HCT116 (cell line): ENCODE data around the gene LEMD3. TPM values are rescaled to one million over a fixed set of nuclear protein-coding genes. Genes with fewer than 3 reads are reported as not detected.

Source experiments
- ATAC-seq: fragments of 200-7000 bp; cut with Tn5 transposase; 2 replicates; pipeline ENCODE4 v1.9.1; 2020; ENCODE audit warnings: mild to moderate bottlenecking, moderate library complexity
- BruUV-seq: library from RNA; stranded (reverse); fragments of 400-500 nt; replicated peaks from 2 replicates; lab custom pipeline; 2021; lab: Mats Ljungman, UMichigan
- CTCF ChIA-PET: fragments of 300-600 bp; sonication (Branson Sonifier 250); formaldehyde crosslinking; loops from one replicate; lab custom pipeline; 2021; ENCODE audit warnings: antibody characterized with exemption; lab: Charles Lee
- POLR2A ChIA-PET: fragments of 300-600, 350-600 bp; sonication (Branson Sonifier 250); formaldehyde crosslinking; loops from one replicate; lab custom pipeline; 2021; ENCODE audit warnings: antibody characterized with exemption; lab: Charles Lee
- RAD21 ChIA-PET, 2 experiments: fragments of 300-600 bp; sonication (Branson Sonifier 250); formaldehyde crosslinking; loops; one replicate each; lab custom pipeline; 2023; ENCODE audit warnings: low total read pairs in 2 of 2; ENCODE audit not compliant: uncharacterized antibody in 2 of 2, unreplicated experiment in 2 of 2, low non-redundant PET in 1 of 2; lab: Charles Lee
- DNase-seq: peaks from one replicate; pipeline ENCODE4 v3.0.0-alpha.2; 2010; ENCODE audit warnings: low read depth, low spot score
- H2AFZ ChIP-seq: fragments of 200-600 bp; shearing (Covaris generic), sonication (generic); 2 replicates; pipeline ENCODE4 v1.6.1; 2017; ENCODE audit warnings: low read depth, mixed run types, mixed read lengths, antibody characterized with exemption, low read length; ENCODE audit not compliant: poor library complexity, severe bottlenecking
- H3K27ac ChIP-seq: 2 replicates; pipeline ENCODE4 v1.5.1; 2012; ENCODE audit warnings: low read depth, low read length
- H3K27me3 ChIP-seq: fragments of 200-600 bp; sonication (generic); 2 replicates; pipeline ENCODE4 v1.6.1; 2016; ENCODE audit warnings: mixed run types, low read length, mixed read lengths; ENCODE audit not compliant: insufficient read depth
- H3K36me3 ChIP-seq, 2 experiments: fragments of 200-500 bp in 1 of 2; fragments of 200-600 bp in 1 of 2; sonication (Bioruptor generic) in 1 of 2; sonication (generic) in 1 of 2; 2 replicates each; pipeline versions ENCODE4 v1.5.1 to v1.6.1; 2014 to 2016; ENCODE audit warnings: low read length in 2 of 2, inconsistent platforms in 1 of 2, mixed read lengths in 1 of 2, mixed run types in 1 of 2; ENCODE audit not compliant: insufficient read depth in 2 of 2, control insufficient read depth in 1 of 2
- H3K4me1 ChIP-seq, 2 experiments: fragments of 200-600 bp in 1 of 2; sonication (generic) in 1 of 2; 2 replicates each; pipeline versions ENCODE4 v1.5.1 to v1.6.1; 2012 to 2017; ENCODE audit warnings: low read length in 2 of 2, inconsistent platforms in 1 of 2, mild to moderate bottlenecking in 1 of 2, mixed read lengths in 1 of 2, mixed run types in 1 of 2, moderate library complexity in 1 of 2; ENCODE audit not compliant: insufficient read depth in 2 of 2, control insufficient read depth in 1 of 2
- H3K4me2 ChIP-seq: fragments of 200-600 bp; sonication (generic); 2 replicates; pipeline ENCODE4 v1.6.1; 2017; ENCODE audit warnings: mixed run types, low read length, mixed read lengths
- H3K4me3 ChIP-seq, 2 experiments: fragments of 200-600 bp in 1 of 2; sonication (generic) in 1 of 2; replicated peaks in 1 of 2; 2 replicates each; pipeline ENCODE4 v1.5.1; 2011 to 2016; ENCODE audit warnings: low read length in 2 of 2, control low read depth in 1 of 2, low read depth in 1 of 2, mild to moderate bottlenecking in 1 of 2, mixed read lengths in 1 of 2, mixed run types in 1 of 2
- H3K79me2 ChIP-seq: fragments of 200-600 bp; sonication (generic); 2 replicates; pipeline ENCODE4 v1.6.1; 2017; ENCODE audit warnings: mild to moderate bottlenecking, mixed run types, low read length, moderate library complexity, mixed read lengths; ENCODE audit not compliant: insufficient read depth
- H3K9ac ChIP-seq: fragments of 200-600 bp; sonication (generic); 2 replicates; pipeline ENCODE4 v1.6.1; 2016; ENCODE audit warnings: low read length, mixed read lengths
- H3K9me2 ChIP-seq: fragments of 200-600 bp; sonication (generic), shearing (Covaris generic); 2 replicates; pipeline ENCODE4 v1.6.1; 2017; ENCODE audit warnings: mixed run types, mild to moderate bottlenecking, moderate library complexity; ENCODE audit not compliant: insufficient read depth
- H3K9me3 ChIP-seq, 2 experiments: fragments of 200-500 bp in 1 of 2; fragments of 200-600 bp in 1 of 2; sonication (Bioruptor generic) in 1 of 2; sonication (generic) in 1 of 2; 2 replicates each; pipeline ENCODE4 v1.6.1; 2014 to 2017; ENCODE audit warnings: low read length in 2 of 2, mixed read lengths in 2 of 2, inconsistent platforms in 1 of 2, low read depth in 1 of 2, mild to moderate bottlenecking in 1 of 2, mixed run types in 1 of 2, moderate library complexity in 1 of 2; ENCODE audit not compliant: control insufficient read depth in 1 of 2, insufficient read depth in 1 of 2
- H4K20me1 ChIP-seq: fragments of 200-600 bp; sonication (generic), shearing (Covaris generic); 2 replicates; pipeline ENCODE4 v1.6.1; 2017; ENCODE audit warnings: mixed run types, mild to moderate bottlenecking, moderate library complexity; ENCODE audit not compliant: insufficient read depth
- ATF3 ChIP-seq: IDR thresholded peaks from 2 replicates; pipeline ENCODE4 v1.6.1; 2012
- CBX3 ChIP-seq: IDR thresholded peaks from 2 replicates; pipeline ENCODE4 v1.6.1; 2012; ENCODE audit warnings: low read depth
- CTCF ChIP-seq, 3 experiments: fragments of 200-600 bp in 1 of 3; sonication (generic) in 1 of 3; IDR thresholded peaks in 2 of 3; conservative IDR thresholded peaks in 1 of 3; 2 replicates each; pipeline ENCODE4 v1.5.1; 2012 to 2017; ENCODE audit warnings: low read depth in 2 of 3, low read length in 2 of 3, antibody characterized with exemption in 1 of 3, borderline replicate concordance in 1 of 3, control low read depth in 1 of 3, mild to moderate bottlenecking in 1 of 3, mixed read lengths in 1 of 3, mixed run types in 1 of 3, moderate library complexity in 1 of 3; ENCODE audit not compliant: insufficient read depth in 1 of 3
- EGR1 ChIP-seq: IDR thresholded peaks from 2 replicates; pipeline ENCODE4 v1.6.1; 2012; ENCODE audit warnings: low read depth
- JUND ChIP-seq: IDR thresholded peaks from 2 replicates; pipeline ENCODE4 v1.6.1; 2012
- MAX ChIP-seq: IDR thresholded peaks from 2 replicates; pipeline ENCODE4 v1.6.1; 2012
- RAD21 ChIP-seq: IDR thresholded peaks from 2 replicates; pipeline ENCODE4 v1.6.1; 2012; ENCODE audit warnings: low read depth, mild to moderate bottlenecking
- SIN3A ChIP-seq: IDR thresholded peaks from 2 replicates; pipeline ENCODE4 v1.6.1; 2012; ENCODE audit warnings: low read depth
- SRF ChIP-seq: IDR thresholded peaks from 2 replicates; pipeline ENCODE4 v1.6.1; 2012; ENCODE audit warnings: low read depth
- ZBTB33 ChIP-seq: IDR thresholded peaks from 2 replicates; pipeline ENCODE4 v1.6.1; 2011; ENCODE audit warnings: mild to moderate bottlenecking, low read length, moderate library complexity; ENCODE audit not compliant: insufficient replicate concordance; ENCODE audit errors: extremely low read depth
- ZFX ChIP-seq: fragments of 450-650 bp; IDR thresholded peaks from 2 replicates; pipeline ENCODE4 v1.6.1; 2017
- intact Hi-C: fragments of 100-400 bp; cut with micrococcal nuclease; formaldehyde crosslinking; loops from 2 replicates; pipeline ENCODE4 v1.10.0; 2022
- total RNA-seq: library from RNA; stranded (reverse); gene quantifications from one replicate; pipeline ENCODE4 v1.2.1, GENCODE V29; 2021; ENCODE audit not compliant: unreplicated experiment

LEMD3 gene
- total RNA-seq, 1 experiment from 2014 or later: 28.7 TPM

- Histone ChIP-seq H3K27me3 (no peaks in the 10 kb centered on the region), H3K4me2 (peak within 1 kb of the TSS; percentile 91), H3K27ac (peak within 1 kb of the TSS; percentile 8; the same call in 1 of the 2 replicates), H3K9me2 (no peaks in the 10 kb centered on the region), H3K79me2 (no peaks in the 10 kb centered on the region), H4K20me1 (no peaks in the 10 kb centered on the region), H3K4me3 (peak within 1 kb of the TSS; percentile 65 to 74), H3K4me1 (peaks cover 3 to 8% of the 10 kb centered on the region in 2 experiments; a peak in 2 of 4 replicates), H3K9ac (peak within 1 kb of the TSS; percentile 48), H3K9me3 (no peaks in the 10 kb centered on the region), H2AFZ (peak within 1 kb of the TSS; percentile 48), H3K36me3 (no peaks in the 10 kb centered on the region)
- BruUV-seq: no TSS peak
- CTCF ChIA-PET: no interaction called here
- RAD21 ChIA-PET: no interaction called here
- intact Hi-C loops: no loop called here
- POLR2A ChIA-PET: no interaction called here
- ATAC-seq: peak; percentile 86
- DNase-seq: peak; percentile 19
- TF ChIP-seq ZBTB33: no peak
- no peak for TF ChIP-seq ATF3
- TF ChIP-seq CBX3: no peak
- peak; percentile 84 for TF ChIP-seq SRF
- no peak for TF ChIP-seq EGR1
- no peak for TF ChIP-seq JUND
- no peak; the same call in 1 of the 2 replicates for TF ChIP-seq MAX
- TF ChIP-seq CTCF (IDR thresholded peaks at IDR 0.05 in 2 of 3, conservative IDR thresholded peaks at IDR 0.05 in 1 of 3; ENCODE audit: borderline replicate concordance in 1 of 3, insufficient read depth in 1 of 3, low read depth in 2 of 3, low read length in 2 of 3): peak in 1 of 3 experiments; percentile 27; a peak in 2 of 6 replicates
- peak; percentile 43; the same call in 1 of the 2 replicates for TF ChIP-seq SIN3A
- TF ChIP-seq RAD21: no peak
- TF ChIP-seq ZFX: peak; percentile 49; the same call in 1 of the 2 replicates
Observed at GRCh38 chr12:65278576-65279368, 109.4 kb downstream of the LEMD3 start, which contains the start of gene MSRB3. TSS of gene MSRB3 (plus strand) at chr12:65278683. CDS start at chr12:65308580, 29,897 bp downstream.
